ENCODE results near the gene FARS2. TPM values are rescaled to one million over a fixed set of nuclear protein-coding genes. Genes with fewer than 3 reads are reported as not detected.
"Not testable (repeated sequence)": the region's sequence is repeated elsewhere in the genome, so short reads cannot be mapped to it uniquely, and the experiment has no call there.

FARS2 gene
- total RNA-seq, 1 donor from 2014 or later: 24.8 TPM

GRCh38 chr6:5541025-5541424 is 279.7 kb downstream of the FARS2 start:
- no peak for DNase-seq

DNA sequence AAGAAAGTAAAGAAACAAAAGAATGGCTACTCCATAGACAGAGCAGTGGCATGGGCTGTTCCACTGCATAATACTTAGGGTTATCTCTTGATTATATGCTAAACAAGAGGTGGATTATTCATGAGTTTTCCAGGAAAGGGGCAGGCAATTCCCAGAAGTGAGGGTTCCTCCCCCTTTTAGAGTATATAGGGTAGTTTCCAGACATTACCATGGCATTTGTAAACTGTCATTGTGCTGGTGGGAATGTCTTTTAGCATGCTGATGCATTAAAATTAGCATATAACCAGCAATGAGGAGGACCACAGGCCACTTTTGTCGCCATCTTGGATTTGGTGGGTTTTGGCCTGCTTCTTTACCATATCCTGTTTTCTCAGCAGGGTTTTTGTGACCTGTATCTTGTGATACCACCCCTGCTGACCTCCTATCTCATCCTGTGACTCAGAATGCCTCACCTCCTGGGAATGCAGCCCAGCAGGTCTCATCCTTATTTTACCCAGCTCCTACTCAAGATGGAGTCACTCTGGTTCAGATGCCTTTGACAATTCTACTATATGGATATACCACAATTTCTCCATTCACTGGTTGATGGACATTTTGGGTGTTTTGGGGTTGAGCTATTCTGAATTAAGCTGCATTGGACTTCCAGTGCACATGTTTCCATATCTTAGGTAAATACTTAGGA is 280.6 kb downstream of the FARS2 start:
- no peak for DNase-seq

DNA sequence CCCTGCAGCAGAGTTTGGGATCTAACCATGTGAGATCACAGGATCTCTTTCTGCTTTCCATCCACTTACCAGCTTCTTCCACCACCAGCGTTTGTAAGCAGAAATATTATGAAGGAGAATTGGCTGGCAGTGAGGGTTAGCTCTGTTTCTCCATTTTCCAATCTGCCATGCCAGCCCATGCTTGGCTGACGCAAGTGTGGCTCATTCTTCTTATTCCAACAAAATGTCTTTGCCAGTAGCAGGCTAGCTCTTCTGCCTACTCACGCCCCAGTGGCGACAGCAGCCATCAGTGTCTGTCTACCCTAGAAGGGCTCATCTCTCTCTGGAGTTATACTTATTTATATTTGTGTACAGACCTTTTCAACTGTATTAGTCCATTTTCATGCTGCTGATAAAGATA is 286.2 kb downstream of the FARS2 start:
- DNase-seq: no peak

- no peak for DNase-seq
Measured at GRCh38 chr6:5550631-5551030, 289.3 kb downstream of the FARS2 start.

- DNase-seq: no peak
Measured at GRCh38 chr6:5552243-5552642, 290.9 kb downstream of the FARS2 start.

DNA sequence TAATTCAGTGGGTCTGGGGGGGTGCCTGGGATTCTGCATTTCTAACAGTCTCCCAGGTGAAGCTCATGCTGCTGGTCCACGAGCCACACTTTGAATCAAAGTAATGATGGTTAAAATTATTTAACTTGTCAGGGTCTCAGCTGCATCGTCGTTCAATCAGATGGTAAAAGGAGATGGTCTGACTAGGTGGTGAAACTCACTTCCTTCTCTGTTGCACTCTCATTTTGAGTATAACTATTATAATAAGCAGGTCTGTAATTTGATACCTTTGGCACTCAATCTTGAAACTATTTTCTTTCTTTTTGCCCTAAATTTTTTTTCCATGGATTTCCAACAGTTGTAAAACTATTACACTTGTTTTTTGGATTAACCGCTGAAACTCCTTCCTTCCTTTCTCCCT is 292.5 kb downstream of the FARS2 start:
- DNase-seq: no peak

DNA sequence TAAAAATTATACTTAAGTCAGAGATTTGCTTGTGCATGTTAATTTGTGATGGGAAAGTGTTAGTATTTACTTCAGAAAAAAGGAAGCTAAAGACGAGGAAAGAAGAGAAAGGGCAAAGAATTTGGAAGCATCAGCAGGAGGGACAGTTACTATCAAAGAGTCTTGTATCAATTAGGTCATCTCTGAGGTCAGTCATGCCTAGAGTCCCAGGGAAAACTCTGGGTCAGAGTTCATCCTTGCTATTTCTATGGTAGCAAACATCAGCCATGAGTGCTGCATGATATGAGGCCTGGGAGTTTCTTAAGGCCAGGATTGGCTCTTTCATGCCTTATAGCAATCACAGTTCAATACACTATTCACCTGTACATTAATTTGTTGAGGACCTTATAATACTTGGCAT is 292.9 kb downstream of the FARS2 start:
- no peak for DNase-seq

DNA sequence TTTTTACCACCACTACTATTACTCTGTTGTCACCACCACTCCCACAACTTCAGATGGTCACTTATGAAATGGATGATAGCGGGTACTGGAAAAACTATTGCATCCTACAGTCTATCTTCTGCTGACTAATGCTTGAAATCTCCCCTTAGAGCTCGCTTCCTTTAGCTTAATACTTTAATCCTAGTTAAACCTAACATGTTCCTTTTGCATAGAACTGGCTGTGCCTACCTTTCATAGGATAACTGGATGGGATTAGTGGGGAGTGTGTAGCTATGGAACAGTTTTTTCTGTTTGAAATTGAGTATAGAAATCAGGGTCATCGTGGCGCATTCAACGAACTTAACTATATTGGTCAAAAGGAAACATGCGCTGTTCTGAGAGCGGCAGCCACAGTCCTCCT is 294.7 kb downstream of the FARS2 start:
- DNase-seq: no peak

DNA sequence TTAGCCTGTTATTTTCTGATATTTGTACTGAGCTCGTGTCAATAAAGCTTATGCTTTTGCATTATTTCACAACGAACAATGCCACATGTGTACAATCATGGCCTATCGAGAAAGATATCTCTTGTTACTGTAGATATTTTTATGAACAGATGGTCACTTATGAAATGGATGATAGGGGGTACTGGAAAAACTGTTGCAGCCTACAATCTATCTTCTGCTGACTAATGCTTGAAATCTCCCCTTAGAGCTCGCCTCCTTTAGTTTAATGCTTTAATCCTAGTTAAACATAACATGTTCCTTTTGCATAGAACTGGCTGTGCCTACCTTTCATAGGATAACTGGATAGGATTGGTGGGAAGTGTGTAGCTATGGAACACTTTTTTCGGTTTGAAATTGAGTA is 296.2 kb downstream of the FARS2 start:
- DNase-seq: no peak

GRCh38 chr6:5559651-5560050 is 298.3 kb downstream of the FARS2 start:
- no peak for DNase-seq

- no peak for DNase-seq
Measured at GRCh38 chr6:5562277-5562676, 301.0 kb downstream of the FARS2 start.

GRCh38 chr6:5563086-5563485 is 301.8 kb downstream of the FARS2 start:
- DNase-seq: no peak

GRCh38 chr6:5564746-5565145 is 303.4 kb downstream of the FARS2 start:
- not testable (repeated sequence) for DNase-seq

- DNase-seq: no peak
Measured at GRCh38 chr6:5565971-5566370, 304.7 kb downstream of the FARS2 start.

- no peak for DNase-seq
Measured at GRCh38 chr6:5566718-5567117, 305.4 kb downstream of the FARS2 start.

- no peak for DNase-seq
Measured at GRCh38 chr6:5567352-5567751, 306.0 kb downstream of the FARS2 start.

DNA sequence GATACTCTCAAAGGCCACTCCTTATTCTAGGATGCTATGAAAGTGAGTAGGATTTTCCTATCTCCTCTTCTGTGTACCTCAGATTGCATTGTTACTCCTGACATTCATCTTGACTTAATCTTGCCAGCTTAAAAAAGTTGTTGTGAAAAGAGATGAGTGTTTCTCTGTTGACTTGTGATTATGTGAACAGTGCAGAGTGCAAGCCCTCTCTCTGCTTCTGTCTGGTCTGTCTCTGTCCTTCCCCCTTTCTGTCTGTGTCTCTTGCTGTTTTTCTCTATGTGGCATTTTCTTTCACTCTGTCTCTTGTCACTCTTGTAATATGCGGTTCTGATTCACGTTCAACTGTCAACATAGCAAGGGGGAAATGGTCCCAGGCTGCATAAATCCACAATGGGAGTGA is 306.6 kb downstream of the FARS2 start:
- DNase-seq: no peak

DNA sequence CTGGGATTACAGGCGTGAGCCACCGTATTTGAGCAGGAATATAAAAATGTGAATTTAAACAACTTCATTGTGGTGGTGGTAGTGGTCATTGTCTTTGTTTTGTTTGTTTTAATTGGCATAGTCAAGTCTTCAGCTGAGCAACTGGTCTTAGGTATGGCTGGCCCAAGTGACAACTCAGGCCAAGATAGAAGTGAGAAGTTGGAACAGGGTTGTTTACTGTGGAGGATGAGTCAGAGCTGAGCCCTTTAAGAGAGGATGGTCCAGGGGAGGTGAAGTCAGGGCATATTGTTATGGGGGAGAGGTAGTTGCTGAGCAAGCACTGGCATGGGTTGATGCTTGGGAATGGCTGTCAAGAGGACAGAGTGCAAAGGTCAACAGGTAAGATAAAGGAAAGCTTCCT is 308.2 kb downstream of the FARS2 start:
- DNase-seq: no peak

- no peak for DNase-seq
Measured at GRCh38 chr6:5570641-5571040, 309.3 kb downstream of the FARS2 start.

- peak; percentile 3 for DNase-seq
Measured at GRCh38 chr6:5580736-5581581, 319.6 kb downstream of the FARS2 start.

DNA sequence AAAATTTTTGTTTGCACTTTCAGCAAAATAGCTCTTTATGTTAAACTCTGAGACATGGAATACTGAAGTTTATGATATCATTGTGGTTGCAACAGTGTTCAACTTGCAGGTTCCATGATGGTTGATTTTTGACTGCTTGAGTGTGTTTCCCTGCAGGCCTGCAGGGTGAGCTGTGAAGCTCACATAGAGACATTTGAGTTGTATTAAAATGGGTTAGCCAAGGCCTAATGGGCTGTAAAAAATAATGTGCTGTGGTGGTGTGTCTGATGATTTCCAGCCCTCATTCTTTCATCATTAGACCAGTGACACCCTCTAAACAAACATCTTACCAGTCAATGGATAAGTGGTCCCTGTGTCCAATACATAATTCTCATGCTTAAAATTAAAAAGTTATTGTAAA is 321.4 kb downstream of the FARS2 start:
- DNase-seq: no peak

GRCh38 chr6:5583528-5583927 is 322.2 kb downstream of the FARS2 start:
- DNase-seq: no peak

GRCh38 chr6:5584078-5584482 is 322.8 kb downstream of the FARS2 start:
- DNase-seq: no peak

DNA sequence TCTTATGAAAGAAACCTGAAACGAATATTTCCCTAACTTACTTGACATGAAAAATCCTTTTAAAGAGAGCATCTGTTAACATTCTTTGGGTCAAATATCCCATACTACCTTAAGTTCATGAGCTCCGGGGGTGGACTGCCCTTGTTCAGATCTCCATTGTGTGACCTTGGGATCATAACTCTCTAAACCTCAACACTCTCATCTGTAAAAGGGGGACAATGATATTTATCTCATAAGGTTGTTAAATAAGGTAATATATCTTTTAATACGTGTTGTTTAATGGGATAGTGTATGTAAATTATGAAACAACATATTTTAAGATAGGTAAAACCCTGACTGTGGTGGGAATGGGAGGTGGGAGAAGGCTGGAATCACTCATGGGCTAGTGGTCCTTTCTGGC is 326.3 kb downstream of the FARS2 start:
- DNase-seq: no peak

Data from occipital lobe (tissue), 2 donors.